ENCODE results near the gene MYZAP. TPM values are rescaled to one million over a fixed set of nuclear protein-coding genes. Genes with fewer than 3 reads are reported as not detected.

The MYZAP gene
- polyA plus RNA-seq, 1 donor from 2014 or later, result not detected

- no peaks in the 10 kb centered on the region for H3K27me3 ChIP-seq (ENCODE audit: insufficient read depth, low read depth, low read length)
- no peaks in the 10 kb centered on the region for H3K9me3 ChIP-seq (ENCODE audit: low read length)
- no peak overlapping the region for H3K4me3 ChIP-seq (ENCODE audit: low read length)
- H3K27ac ChIP-seq (ENCODE audit: low read length), result no peak overlapping the region
- no peaks in the 10 kb centered on the region for H3F3A ChIP-seq (ENCODE audit: insufficient read depth, low read length, poor library complexity, severe bottlenecking)
- no peak overlapping the region for H3K4me2 ChIP-seq (ENCODE audit: low read length)
- no peaks in the 10 kb centered on the region for H3K79me2 ChIP-seq (replicated peaks; ENCODE audit: insufficient read depth, low read length)
- H2AFZ ChIP-seq (ENCODE audit: low read depth, low read length), result no peak overlapping the region
- no peak for TF ChIP-seq REST (IDR thresholded peaks at IDR 0.05; ENCODE audit: borderline replicate concordance)
- peak; percentile 87 for TF ChIP-seq CTCF (IDR thresholded peaks at IDR 0.05; ENCODE audit: poor library complexity, severe bottlenecking)
- no peak for TF ChIP-seq POLR2AphosphoS5 (IDR thresholded peaks at IDR 0.05)
- TF ChIP-seq EZH2 (IDR thresholded peaks at IDR 0.05; ENCODE audit: borderline replicate concordance, insufficient read depth, low read length, poor library complexity, severe bottlenecking), result no peak
- peak; percentile 76 for TF ChIP-seq RAD21 (conservative IDR thresholded peaks at IDR 0.05)
- no peak for TF ChIP-seq EP300 (conservative IDR thresholded peaks at IDR 0.05; ENCODE audit: poor library complexity, severe bottlenecking)
- TF ChIP-seq TAF1 (IDR thresholded peaks at IDR 0.05; ENCODE audit: low read depth), result no peak
- peak; percentile 84 for TF ChIP-seq SMC3 (conservative IDR thresholded peaks at IDR 0.05; ENCODE audit: poor library complexity)
- no peak for TF ChIP-seq MXI1 (conservative IDR thresholded peaks at IDR 0.05; ENCODE audit: poor library complexity, severe bottlenecking)
- H3K36me3 ChIP-seq (ENCODE audit: insufficient read depth, low read length), result no peaks in the 10 kb centered on the region
- no peaks in the 10 kb centered on the region for H3K9me2 ChIP-seq (ENCODE audit: insufficient read depth, low read length)
- no peak overlapping the region for H3K9ac ChIP-seq (ENCODE audit: low read length)
- H4K20me1 ChIP-seq (ENCODE audit: insufficient read depth), result no peaks in the 10 kb centered on the region
Observed at GRCh38 chr15:57561041-57561711, 30.5 kb upstream of the MYZAP start.

- Histone ChIP-seq H3K4me2 (ENCODE audit: low read length) (no peak overlapping the region), H4K20me1 (ENCODE audit: insufficient read depth) (no peaks in the 10 kb centered on the region), H3K9me3 (ENCODE audit: low read length) (no peaks in the 10 kb centered on the region), H3K27ac (ENCODE audit: low read length) (no peak overlapping the region), H3F3A (ENCODE audit: insufficient read depth, low read length, poor library complexity, severe bottlenecking) (no peaks in the 10 kb centered on the region), H3K9ac (ENCODE audit: low read length) (no peak overlapping the region), H3K27me3 (ENCODE audit: insufficient read depth, low read depth, low read length) (no peaks in the 10 kb centered on the region), H3K9me2 (ENCODE audit: insufficient read depth, low read length) (no peaks in the 10 kb centered on the region), H2AFZ (ENCODE audit: low read depth, low read length) (no peak overlapping the region), H3K4me3 (ENCODE audit: low read length) (no peak overlapping the region), H3K36me3 (ENCODE audit: insufficient read depth, low read length) (no peaks in the 10 kb centered on the region), H3K79me2 (replicated peaks; ENCODE audit: insufficient read depth, low read length) (no peaks in the 10 kb centered on the region)
- TF ChIP-seq RAD21 (conservative IDR thresholded peaks at IDR 0.05), result no peak
- no peak for TF ChIP-seq MXI1 (conservative IDR thresholded peaks at IDR 0.05; ENCODE audit: poor library complexity, severe bottlenecking)
- TF ChIP-seq EZH2 (IDR thresholded peaks at IDR 0.05; ENCODE audit: borderline replicate concordance, insufficient read depth, low read length, poor library complexity, severe bottlenecking), result no peak
Observed at GRCh38 chr15:57562196-57562769, 29.4 kb upstream of the MYZAP start.
